Measurements from ENCODE around the gene COL6A5.

- TF ChIP-seq CTCF (IDR thresholded peaks at IDR 0.05), result no peak
- TF ChIP-seq, protein P1, sequence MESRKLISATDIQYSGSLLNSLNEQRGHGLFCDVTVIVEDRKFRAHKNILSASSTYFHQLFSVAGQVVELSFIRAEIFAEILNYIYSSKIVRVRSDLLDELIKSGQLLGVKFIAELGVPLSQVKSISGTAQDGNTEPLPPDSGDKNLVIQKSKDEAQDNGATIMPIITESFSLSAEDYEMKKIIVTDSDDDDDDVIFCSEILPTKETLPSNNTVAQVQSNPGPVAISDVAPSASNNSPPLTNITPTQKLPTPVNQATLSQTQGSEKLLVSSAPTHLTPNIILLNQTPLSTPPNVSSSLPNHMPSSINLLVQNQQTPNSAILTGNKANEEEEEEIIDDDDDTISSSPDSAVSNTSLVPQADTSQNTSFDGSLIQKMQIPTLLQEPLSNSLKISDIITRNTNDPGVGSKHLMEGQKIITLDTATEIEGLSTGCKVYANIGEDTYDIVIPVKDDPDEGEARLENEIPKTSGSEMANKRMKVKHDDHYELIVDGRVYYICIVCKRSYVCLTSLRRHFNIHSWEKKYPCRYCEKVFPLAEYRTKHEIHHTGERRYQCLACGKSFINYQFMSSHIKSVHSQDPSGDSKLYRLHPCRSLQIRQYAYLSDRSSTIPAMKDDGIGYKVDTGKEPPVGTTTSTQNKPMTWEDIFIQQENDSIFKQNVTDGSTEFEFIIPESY (IDR thresholded peaks at IDR 0.05; ENCODE audit: borderline replicate concordance, low read depth), result no peak
- TF ChIP-seq FOXM1 (IDR thresholded peaks at IDR 0.05; ENCODE audit: low read depth), result no peak
- TF ChIP-seq CHD2 (IDR thresholded peaks at IDR 0.05; ENCODE audit: low read length, partially characterized antibody), result no peak
- TF ChIP-seq SMC3 (IDR thresholded peaks at IDR 0.05; ENCODE audit: low read depth, low read length), result no peak
- TF ChIP-seq POLR2AphosphoS5 (IDR thresholded peaks at IDR 0.05; ENCODE audit: low read depth, low read length), result no peak
- TF ChIP-seq TAF1 (IDR thresholded peaks at IDR 0.05; ENCODE audit: borderline replicate concordance, low read depth, low read length), result no peak
- no peak for TF ChIP-seq RAD21 (IDR thresholded peaks at IDR 0.05; ENCODE audit: low read length)
- no peak for TF ChIP-seq TCF12 (IDR thresholded peaks at IDR 0.05)
- TF ChIP-seq RXRA (IDR thresholded peaks at IDR 0.05; ENCODE audit: borderline replicate concordance, low read depth), result no peak
- no peak for TF ChIP-seq SIN3A (IDR thresholded peaks at IDR 0.05; ENCODE audit: borderline replicate concordance, low read depth, low read length)
- no peak for TF ChIP-seq RFX5 (IDR thresholded peaks at IDR 0.05; ENCODE audit: low read length)
- TF ChIP-seq, protein P2, sequence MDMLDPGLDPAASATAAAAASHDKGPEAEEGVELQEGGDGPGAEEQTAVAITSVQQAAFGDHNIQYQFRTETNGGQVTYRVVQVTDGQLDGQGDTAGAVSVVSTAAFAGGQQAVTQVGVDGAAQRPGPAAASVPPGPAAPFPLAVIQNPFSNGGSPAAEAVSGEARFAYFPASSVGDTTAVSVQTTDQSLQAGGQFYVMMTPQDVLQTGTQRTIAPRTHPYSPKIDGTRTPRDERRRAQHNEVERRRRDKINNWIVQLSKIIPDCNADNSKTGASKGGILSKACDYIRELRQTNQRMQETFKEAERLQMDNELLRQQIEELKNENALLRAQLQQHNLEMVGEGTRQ (IDR thresholded peaks at IDR 0.05; ENCODE audit: borderline replicate concordance, low read depth, low read length), result no peak
Observed at GRCh38 chr3:130473416-130473815, 127.9 kb downstream of the COL6A5 start.

All from SK-N-SH (cell line).